ENCODE results near the gene ADGRV1.

GRCh38 chr5:91206734-91207133, 648.1 kb downstream of the ADGRV1 start:
- no peak for TF ChIP-seq YY1 (IDR thresholded peaks at IDR 0.05; ENCODE audit: insufficient read depth, insufficient read length)
- no peak for TF ChIP-seq ZNF274 (IDR thresholded peaks at IDR 0.05; ENCODE audit: low read depth, low read length)
- no peak for TF ChIP-seq SUZ12 (IDR thresholded peaks at IDR 0.05; ENCODE audit: extremely low read depth, insufficient read depth, insufficient read length)
